Stimulated activated CD8-positive, alpha-beta memory T cell treated with anti-CD3 and anti-CD28 coated beads, Interleukin-2, amount 100 ng/mL, for 48 hours (primary cell): ENCODE measurements around the gene DBP.
A peak's percentile ranks its signal among the peaks of the same experiment; 100 is the strongest.
"Not testable (repeated sequence)": the region's sequence is repeated elsewhere in the genome, so short reads cannot be mapped to it uniquely, and the experiment has no call there.

ENCODE experiments used
- DNase-seq, 2 donors: peaks; one replicate each; pipeline ENCODE4 v3.0.0-alpha.2; 2020; ENCODE audit warnings: low read depth in 2 of 2

DBP gene

DNA sequence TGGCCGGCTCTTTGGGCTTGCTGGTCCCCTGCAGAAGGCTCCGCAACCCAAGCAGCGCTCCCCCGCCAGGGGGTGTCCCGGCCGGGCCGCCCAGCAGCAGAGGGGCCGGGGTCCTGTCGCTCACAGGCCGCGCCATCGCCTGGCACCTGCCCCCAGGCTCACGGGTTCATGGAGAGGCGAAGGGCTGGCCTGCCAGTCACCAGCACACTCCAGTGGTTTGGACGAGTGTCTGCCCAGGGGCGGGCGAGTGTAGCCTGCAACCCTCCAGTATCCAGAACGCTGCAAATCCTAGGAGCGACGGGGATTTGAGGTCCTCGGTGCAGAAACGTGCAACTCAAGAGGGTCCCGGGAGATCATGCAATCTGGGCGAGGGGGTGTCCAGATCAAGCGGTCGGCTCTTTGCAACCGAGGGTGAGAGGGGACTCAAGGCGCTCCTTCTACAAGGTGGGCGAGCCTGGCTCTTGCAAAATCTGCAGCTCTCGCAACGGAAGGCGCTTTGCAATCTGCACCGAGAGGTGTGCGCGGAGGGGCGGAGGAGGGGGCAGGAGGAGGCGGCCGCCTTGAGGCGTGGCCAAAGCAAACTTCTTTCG, at the start of gene DBP:
DBP (minus strand) TSS at position 521 of the 590 bp plus-strand sequence; CDS start at position 136, 385 bp downstream.
- no peak for DNase-seq

DNA sequence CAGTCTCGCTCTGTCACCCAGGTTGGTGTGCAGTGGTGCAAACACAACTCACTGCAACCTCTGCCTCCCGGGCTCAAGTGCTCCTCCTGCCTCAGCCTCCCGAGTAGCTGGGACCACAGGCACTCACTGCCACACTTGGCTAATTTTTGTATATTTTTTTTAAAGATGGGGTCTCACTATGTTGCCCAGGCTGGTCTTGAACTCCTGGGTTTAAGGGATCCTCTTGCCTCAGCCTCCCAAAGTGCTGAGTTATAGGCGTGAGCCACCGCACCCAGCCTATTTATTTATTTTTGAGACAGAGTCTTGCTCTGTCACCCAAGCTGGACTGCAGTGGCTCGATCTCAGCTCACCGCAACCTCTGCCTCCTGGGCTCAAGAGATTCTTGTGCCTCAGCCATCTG, 49.5 kb upstream of the DBP start:
- DNase-seq, result not testable (repeated sequence)

DNA sequence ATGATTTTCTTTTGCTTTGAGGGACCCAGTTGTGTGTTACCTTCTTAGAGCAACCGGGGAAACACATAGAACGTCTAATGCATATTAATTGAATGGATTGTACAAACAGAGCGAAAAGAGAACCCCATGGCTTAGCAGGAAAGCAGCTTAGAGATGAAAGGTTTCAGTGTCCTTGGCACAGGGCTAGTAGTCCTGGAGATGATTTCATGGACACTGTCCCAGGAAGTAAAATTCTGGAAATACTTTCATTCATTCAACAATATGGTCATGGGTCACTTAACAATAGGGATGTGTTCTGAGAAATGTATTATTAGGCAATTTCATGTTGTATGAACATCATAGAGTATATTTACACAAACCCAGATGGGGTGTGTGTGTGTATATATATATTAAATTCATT, 48.9 kb upstream of the DBP start:
- DNase-seq, result no peak

GRCh38 chr19:48685583-48685982, 48.4 kb upstream of the DBP start:
- no peak for DNase-seq

- DNase-seq, result peak in 1 of 2 donors; percentile 13
Observed at GRCh38 chr19:48683349-48683748, 46.2 kb upstream of the DBP start.

GRCh38 chr19:48681127-48681470, 43.9 kb upstream of the DBP start:
- DNase-seq, result no peak

- no peak for DNase-seq
Observed at GRCh38 chr19:48680436-48681126, 43.4 kb upstream of the DBP start.

DNA sequence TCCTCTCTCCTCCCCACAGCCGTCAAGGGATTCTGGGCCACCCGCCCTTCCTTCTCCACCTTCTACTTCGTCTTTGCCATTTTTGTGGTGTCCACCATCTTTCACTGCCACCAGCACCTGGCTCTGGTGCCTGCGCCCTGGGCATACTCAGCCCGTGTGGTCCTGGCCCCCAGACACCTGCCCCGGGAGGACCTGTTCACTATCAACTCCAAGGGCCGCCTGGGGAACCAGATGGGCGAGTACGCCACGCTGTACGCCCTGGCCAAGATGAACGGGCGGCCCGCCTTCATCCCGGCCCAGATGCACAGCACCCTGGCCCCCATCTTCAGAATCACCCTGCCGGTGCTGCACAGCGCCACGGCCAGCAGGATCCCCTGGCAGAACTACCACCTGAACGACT, 42.8 kb upstream of the DBP start:
- DNase-seq, result not testable (repeated sequence)

DNA sequence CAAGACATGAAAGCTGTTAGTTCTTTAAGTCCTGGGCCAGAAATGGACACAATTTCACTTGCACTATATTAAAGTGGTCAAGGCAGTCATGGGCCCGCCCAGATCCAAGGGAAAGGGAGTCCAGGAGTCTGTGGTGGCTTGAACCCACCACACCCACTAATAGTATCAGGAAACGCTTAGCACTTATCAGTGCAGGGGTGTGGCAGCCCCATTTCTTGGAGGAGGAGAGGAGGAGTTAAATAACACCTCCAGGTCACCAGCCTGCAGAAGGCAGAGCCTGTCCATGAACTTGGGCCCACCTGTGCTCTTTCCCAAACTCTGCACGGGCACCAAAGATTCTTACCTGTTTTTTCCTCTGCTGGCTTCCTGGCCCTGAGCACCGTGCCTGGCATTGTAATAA, 41.0 kb upstream of the DBP start:
- no peak for DNase-seq

GRCh38 chr19:48676887-48677286, 39.7 kb upstream of the DBP start:
- DNase-seq, result no peak

DNA sequence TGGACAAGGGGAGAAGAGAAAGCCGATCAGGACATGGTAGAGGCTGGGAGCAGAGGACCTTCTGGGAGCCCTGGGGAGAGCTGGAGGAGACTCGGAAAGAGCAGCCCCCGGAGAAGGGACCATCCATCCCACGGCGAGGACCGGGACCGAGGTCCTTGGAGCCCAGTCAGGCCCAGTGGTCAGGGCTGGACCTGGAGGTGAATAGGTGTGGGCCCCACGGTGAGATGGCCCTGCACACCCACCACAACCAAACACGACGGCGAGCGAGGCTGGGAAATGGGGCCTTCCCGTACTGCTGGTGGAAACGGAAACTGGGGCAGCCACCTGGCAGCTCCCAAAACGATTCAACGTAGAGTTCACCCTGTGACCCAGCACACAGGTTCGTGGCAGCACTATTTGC, 39.3 kb upstream of the DBP start:
- DNase-seq, result no peak

- peak; percentile 52 to 68 for DNase-seq
Observed at GRCh38 chr19:48674921-48675824, 38.0 kb upstream of the DBP start.

DNA sequence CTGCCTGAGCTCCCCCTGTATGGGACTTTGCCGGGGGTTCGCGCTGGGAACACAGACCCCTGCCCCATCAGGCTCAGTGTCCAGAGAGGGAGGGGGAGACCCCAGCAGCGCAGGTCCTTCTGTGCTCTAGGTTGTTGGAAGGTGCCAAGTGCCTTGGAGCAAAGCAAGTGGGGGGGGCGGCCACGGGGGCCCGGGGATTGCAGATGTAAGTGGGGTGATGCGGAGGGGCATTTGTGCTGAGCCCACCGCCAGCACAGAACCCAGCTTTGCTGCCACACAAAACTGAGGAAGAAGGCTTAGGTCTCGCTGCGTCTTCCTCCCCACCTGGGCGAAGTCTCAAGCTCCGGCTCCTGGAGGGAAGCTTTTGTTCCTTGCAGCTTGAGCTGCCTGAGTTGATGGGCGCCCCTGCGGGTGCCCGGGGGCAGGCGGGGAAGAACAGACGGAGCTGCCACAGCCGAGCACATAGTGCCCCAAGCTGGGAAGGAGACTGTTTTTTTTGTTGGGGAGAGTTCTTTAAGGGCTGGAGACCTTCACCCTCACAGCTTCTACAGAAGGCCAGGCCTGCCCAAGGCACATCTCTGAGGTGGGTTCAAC, 37.1 kb upstream of the DBP start:
- DNase-seq, result no peak

- DNase-seq, result no peak
Observed at GRCh38 chr19:48673436-48674100, 36.4 kb upstream of the DBP start.

GRCh38 chr19:48672994-48673393, 35.8 kb upstream of the DBP start, which contains the start of gene NTN5:
Gene NTN5 (minus strand): TSS chr19:48673017. CDS start chr19:48670986, 2,031 bp downstream.
- DNase-seq, result no peak

- no peak for DNase-seq
Observed at GRCh38 chr19:48671446-48671995, 34.3 kb upstream of the DBP start.

- no peak for DNase-seq
Observed at GRCh38 chr19:48670699-48671445, 33.7 kb upstream of the DBP start.

GRCh38 chr19:48669903-48670668, 32.9 kb upstream of the DBP start:
- DNase-seq, result no peak

DNA sequence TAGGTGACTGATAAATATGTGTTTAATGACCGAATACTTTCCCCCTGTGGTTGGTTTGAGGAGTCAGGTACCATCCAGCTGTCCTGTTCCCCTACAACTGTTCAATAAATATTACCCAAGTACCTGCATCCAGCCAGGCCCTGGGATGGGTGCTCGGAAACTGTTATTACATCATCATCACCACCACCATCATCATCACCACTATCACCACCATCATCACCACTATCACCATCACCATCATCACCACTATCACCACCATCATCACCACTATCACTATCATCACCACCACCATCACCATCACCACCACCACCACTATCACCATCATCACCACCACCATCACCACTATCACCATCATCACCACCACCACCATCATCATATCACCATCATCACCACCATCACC, 31.6 kb upstream of the DBP start:
- DNase-seq, result no peak

GRCh38 chr19:48668332-48668731, 31.2 kb upstream of the DBP start:
- DNase-seq, result no peak
